MM.1S (cell line): ENCODE results near the gene SRC.

ENCODE experiments used
- DNase-seq: peaks from one replicate; pipeline ENCODE4 v3.0.0-alpha.2; 2015
- H2AFZ ChIP-seq: fragments of 300-600 bp; sonication (generic); 2 replicates; pipeline ENCODE4 v1.6.0; 2016; ENCODE audit warnings: antibody characterized with exemption, low read length
- H3F3A ChIP-seq: fragments of 300-600 bp; sonication (generic); 2 replicates; pipeline ENCODE4 v1.6.1; 2016; ENCODE audit warnings: mild to moderate bottlenecking, antibody characterized with exemption, low read length, moderate library complexity, mixed read lengths; ENCODE audit not compliant: insufficient read depth
- H3K27ac ChIP-seq: fragments of 300-600 bp; sonication (generic); 2 replicates; pipeline ENCODE4 v1.5.1; 2016; ENCODE audit warnings: mild to moderate bottlenecking, low read length
- H3K27me3 ChIP-seq: fragments of 300-600 bp; sonication (generic); replicated peaks from 2 replicates; pipeline ENCODE4 v1.6.0; 2016; ENCODE audit warnings: low read length; ENCODE audit not compliant: insufficient read depth
- H3K36me3 ChIP-seq: fragments of 300-600 bp; sonication (generic); replicated peaks from 2 replicates; pipeline ENCODE4 v1.6.1; 2016; ENCODE audit warnings: mild to moderate bottlenecking, low read length, mixed read lengths; ENCODE audit not compliant: insufficient read depth
- H3K4me1 ChIP-seq: fragments of 300-600 bp; sonication (generic); 2 replicates; pipeline ENCODE4 v1.6.1; 2016; ENCODE audit warnings: low read length, mixed read lengths
- H3K4me2 ChIP-seq: fragments of 300-600 bp; sonication (generic); 2 replicates; pipeline ENCODE4 v1.6.0; 2016; ENCODE audit warnings: low read depth, low read length
- H3K4me3 ChIP-seq: fragments of 300-600 bp; sonication (generic); 2 replicates; pipeline ENCODE4 v1.5.1; 2016; ENCODE audit warnings: low read length, mixed read lengths
- H3K79me2 ChIP-seq: fragments of 300-600 bp; sonication (generic); 2 replicates; pipeline ENCODE4 v1.6.1; 2016; ENCODE audit warnings: mixed run types, low read length, mixed read lengths
- H3K9ac ChIP-seq: fragments of 300-600 bp; sonication (generic); 2 replicates; pipeline ENCODE4 v1.6.1; 2016; ENCODE audit warnings: low read length, mixed read lengths
- H3K9me2 ChIP-seq: fragments of 300-600 bp; sonication (generic); replicated peaks from 2 replicates; pipeline ENCODE4 v1.6.1; 2016; ENCODE audit warnings: mild to moderate bottlenecking, low read length, mixed read lengths; ENCODE audit not compliant: insufficient read depth
- H3K9me3 ChIP-seq: fragments of 300-600 bp; sonication (generic); replicated peaks from 2 replicates; pipeline ENCODE4 v1.6.1; 2016; ENCODE audit warnings: mild to moderate bottlenecking, low read length, mixed read lengths; ENCODE audit not compliant: insufficient read depth
- H4K20me1 ChIP-seq: fragments of 300-600 bp; sonication (generic); 2 replicates; pipeline ENCODE4 v1.6.1; 2016; ENCODE audit warnings: mild to moderate bottlenecking, low read length, moderate library complexity, mixed read lengths; ENCODE audit not compliant: insufficient read depth
- CTCF ChIP-seq: fragments of 300-600 bp; sonication (generic); IDR thresholded peaks from 2 replicates; pipeline ENCODE4 v1.5.1; 2016; ENCODE audit warnings: antibody characterized with exemption, low read length, mixed read lengths
- EZH2 ChIP-seq: fragments of 300-600 bp; sonication (generic); optimal IDR thresholded peaks from 2 replicates; pipeline ENCODE3; 2017; ENCODE audit warnings: low read depth, mild to moderate bottlenecking, antibody characterized with exemption, low read length, mixed read lengths
- EZH2phosphoT487 ChIP-seq: fragments of 300-600 bp; sonication (generic); IDR thresholded peaks from 2 replicates; pipeline ENCODE4 v1.6.1; 2018; ENCODE audit warnings: antibody characterized with exemption, low read length

SRC gene

DNA sequence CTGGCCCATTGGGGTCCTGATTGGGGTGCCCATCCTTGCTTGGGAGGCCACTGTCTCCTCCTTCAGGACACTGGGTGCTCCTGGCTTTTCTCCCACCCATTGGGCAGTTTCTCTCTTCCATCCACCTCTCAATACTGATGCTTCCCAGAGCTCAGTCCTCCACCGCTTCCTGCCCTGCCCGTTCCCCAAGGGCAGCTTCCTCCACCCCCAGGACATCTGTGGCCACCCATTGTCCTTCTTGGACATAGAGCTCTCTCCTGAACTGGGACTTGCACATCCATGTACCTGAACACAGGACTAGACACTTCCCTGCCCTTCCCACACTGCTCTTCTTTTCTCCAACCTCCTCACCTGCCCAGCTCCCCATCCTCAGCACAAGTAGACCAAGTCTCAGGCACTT, 105.7 kb downstream of the SRC start:
- Histone ChIP-seq H3K4me2 (no peak overlapping the region), H3K27ac (no peak overlapping the region), H3K4me1 (no peaks in the 10 kb centered on the region), H3K9me2 (no peaks in the 10 kb centered on the region), H3K9me3 (no peaks in the 10 kb centered on the region), H3K4me3 (no peak overlapping the region), H3K36me3 (no peaks in the 10 kb centered on the region), H2AFZ (no peak overlapping the region), H3F3A (no peaks in the 10 kb centered on the region), H3K79me2 (no peaks in the 10 kb centered on the region), H3K9ac (no peak overlapping the region), H4K20me1 (no peaks in the 10 kb centered on the region), H3K27me3 (peaks cover 4% of the 10 kb centered on the region; the same call in 1 of the 2 replicates)
- no peak for DNase-seq
- TF ChIP-seq CTCF, result no peak
- no peak for TF ChIP-seq EZH2
- TF ChIP-seq EZH2phosphoT487, result no peak

DNA sequence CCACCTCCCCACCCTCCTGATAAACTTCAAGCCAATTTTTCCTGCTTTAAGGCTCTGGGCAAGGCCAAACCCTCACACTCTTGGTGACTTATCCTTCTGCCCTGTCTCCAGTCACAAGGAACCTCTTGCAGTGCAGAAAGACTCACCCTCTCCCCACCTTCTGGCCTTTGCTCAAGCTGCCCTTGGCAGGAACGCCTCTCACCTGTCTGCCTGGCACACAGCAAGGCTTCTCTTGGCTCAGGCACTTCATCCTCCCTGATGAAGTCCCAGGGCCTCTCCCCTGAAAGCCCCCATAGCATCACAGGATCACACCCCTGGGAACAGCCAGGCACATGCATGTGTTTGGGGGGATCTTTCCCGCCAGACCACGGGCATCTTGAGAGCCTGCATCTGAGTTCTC, 106.3 kb downstream of the SRC start:
- Histone ChIP-seq H3K27me3 (peaks cover 4% of the 10 kb centered on the region; the same call in 1 of the 2 replicates), H3K27ac (no peak overlapping the region), H4K20me1 (no peaks in the 10 kb centered on the region), H3K36me3 (no peaks in the 10 kb centered on the region), H3K9me3 (no peaks in the 10 kb centered on the region), H3K9me2 (no peaks in the 10 kb centered on the region), H3K4me3 (no peak overlapping the region), H3K4me1 (no peaks in the 10 kb centered on the region), H3F3A (no peaks in the 10 kb centered on the region), H2AFZ (no peak overlapping the region), H3K79me2 (no peaks in the 10 kb centered on the region), H3K9ac (no peak overlapping the region), H3K4me2 (no peak overlapping the region)
- TF ChIP-seq EZH2 (no peak), CTCF (no peak), EZH2phosphoT487 (no peak)
- DNase-seq, result no peak

DNA sequence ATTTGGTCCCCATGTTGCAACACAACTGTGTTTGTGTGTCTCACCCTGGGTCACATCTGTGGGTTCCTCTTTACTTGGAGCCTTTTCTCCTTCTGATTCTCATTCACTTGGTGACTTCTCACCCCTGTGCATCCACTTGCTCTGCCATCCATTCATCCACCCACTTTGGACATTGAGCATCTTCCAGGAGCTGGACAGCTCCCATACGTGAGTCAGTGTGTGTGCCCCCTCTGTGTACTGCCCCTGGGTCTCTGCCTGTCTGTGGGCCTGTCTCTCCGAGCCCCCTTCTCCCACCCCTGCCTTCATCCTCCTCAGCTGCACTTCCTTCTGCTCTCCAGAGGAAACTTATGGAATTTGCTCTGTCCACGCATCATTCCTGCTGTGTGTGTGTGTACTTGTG, 107.3 kb downstream of the SRC start:
- no peaks in the 10 kb centered on the region; the same call in 1 of the 2 replicates for H3K27me3 ChIP-seq
- H3K9me3 ChIP-seq, result no peaks in the 10 kb centered on the region
- no peak overlapping the region for H2AFZ ChIP-seq
- H4K20me1 ChIP-seq, result no peaks in the 10 kb centered on the region
- no peaks in the 10 kb centered on the region for H3F3A ChIP-seq
- no peaks in the 10 kb centered on the region for H3K79me2 ChIP-seq
- DNase-seq, result no peak
- no peak for TF ChIP-seq EZH2phosphoT487
- TF ChIP-seq EZH2, result no peak
- TF ChIP-seq CTCF, result no peak
- H3K9ac ChIP-seq, result no peak overlapping the region
- H3K27ac ChIP-seq, result no peak overlapping the region
- H3K4me1 ChIP-seq, result no peaks in the 10 kb centered on the region
- H3K4me2 ChIP-seq, result no peak overlapping the region
- H3K36me3 ChIP-seq, result no peaks in the 10 kb centered on the region
- no peaks in the 10 kb centered on the region for H3K9me2 ChIP-seq
- H3K4me3 ChIP-seq, result no peak overlapping the region
